H9 (cell line): ENCODE data around the gene SSBP2. TPM values are rescaled to one million over a fixed set of nuclear protein-coding genes. Genes with fewer than 3 reads are reported as not detected.

Source experiments
- DNase-seq: peaks from one replicate; pipeline ENCODE4 v3.0.0-alpha.2; 2017
- H2AFZ ChIP-seq: one replicate; pipeline ENCODE4 v1.6.1; 2013; ENCODE audit warnings: mild to moderate bottlenecking, low read length, control low read depth, moderate library complexity
- H2AK5ac ChIP-seq: 2 replicates; pipeline ENCODE4 v1.6.1; 2013; ENCODE audit warnings: low read length, control low read depth, mixed read lengths; ENCODE audit not compliant: insufficient read length
- H2BK120ac ChIP-seq: one replicate; pipeline ENCODE4 v1.6.1; 2013; ENCODE audit warnings: low read depth, mild to moderate bottlenecking, low read length, control low read depth, inconsistent platforms; ENCODE audit not compliant: poor library complexity, severe bottlenecking
- H2BK12ac ChIP-seq: 2 replicates; pipeline ENCODE4 v1.6.1; 2013; ENCODE audit warnings: low read length, control low read depth, mixed read lengths, low read depth; ENCODE audit not compliant: insufficient read length
- H2BK15ac ChIP-seq: 2 replicates; pipeline ENCODE4 v1.6.1; 2013; ENCODE audit warnings: low read depth, low read length, control low read depth
- H2BK20ac ChIP-seq: one replicate; pipeline ENCODE4 v1.6.1; 2013; ENCODE audit warnings: low read depth, mild to moderate bottlenecking, low read length, control low read depth, inconsistent platforms; ENCODE audit not compliant: poor library complexity, severe bottlenecking
- H2BK5ac ChIP-seq: 2 replicates; pipeline ENCODE4 v1.6.1; 2013; ENCODE audit warnings: low read length, control low read depth, mixed read lengths; ENCODE audit not compliant: insufficient read length
- H3K14ac ChIP-seq: 2 replicates; pipeline ENCODE4 v1.6.1; 2013; ENCODE audit warnings: low read length, control low read depth; ENCODE audit not compliant: insufficient read depth
- H3K18ac ChIP-seq: 2 replicates; pipeline ENCODE4 v1.6.1; 2013; ENCODE audit warnings: low read depth, mild to moderate bottlenecking, mixed read lengths, low read length, control low read depth; ENCODE audit not compliant: insufficient read length
- H3K23ac ChIP-seq: 2 replicates; pipeline ENCODE4 v1.6.1; 2013; ENCODE audit warnings: low read length, control low read depth, mixed read lengths, low read depth; ENCODE audit not compliant: insufficient read length
- H3K23me2 ChIP-seq: 2 replicates; pipeline ENCODE4 v1.6.1; 2013; ENCODE audit warnings: low read depth, mild to moderate bottlenecking, mixed read lengths, low read length, control low read depth; ENCODE audit not compliant: insufficient read length, poor library complexity, severe bottlenecking
- H3K27ac ChIP-seq: 2 replicates; pipeline ENCODE4 v1.5.1; 2013; ENCODE audit warnings: low read length, control low read depth, mixed read lengths, low read depth; ENCODE audit not compliant: insufficient read length
- H3K27me3 ChIP-seq: 2 replicates; pipeline ENCODE4 v1.6.1; 2013; ENCODE audit warnings: low read length, control low read depth, inconsistent platforms; ENCODE audit not compliant: insufficient read depth
- H3K4ac ChIP-seq: 2 replicates; pipeline ENCODE4 v1.6.1; 2013; ENCODE audit warnings: low read depth, mild to moderate bottlenecking, control low read depth, inconsistent platforms, low read length, moderate library complexity
- H3K4me1 ChIP-seq: 2 replicates; pipeline ENCODE4 v1.6.1; 2013; ENCODE audit warnings: low read length, control low read depth, inconsistent platforms; ENCODE audit not compliant: insufficient read depth
- H3K4me2 ChIP-seq: 2 replicates; pipeline ENCODE4 v1.6.1; 2013; ENCODE audit warnings: low read length, control low read depth, mixed read lengths; ENCODE audit not compliant: insufficient read length, insufficient read depth
- H3K56ac ChIP-seq: 2 replicates; pipeline ENCODE4 v1.6.1; 2013; ENCODE audit warnings: low read depth, mild to moderate bottlenecking, mixed read lengths, low read length, control low read depth; ENCODE audit not compliant: insufficient read length
- H3K79me1 ChIP-seq: 2 replicates; pipeline ENCODE4 v1.6.1; 2013; ENCODE audit warnings: low read depth, mild to moderate bottlenecking, moderate library complexity, low read length, control low read depth, inconsistent platforms; ENCODE audit not compliant: insufficient read depth, poor library complexity, severe bottlenecking
- H3K79me2 ChIP-seq: 2 replicates; pipeline ENCODE4 v1.6.1; 2013; ENCODE audit warnings: low read length, control low read depth, inconsistent platforms; ENCODE audit not compliant: insufficient read depth
- H3K9ac ChIP-seq: 2 replicates; pipeline ENCODE4 v1.6.1; 2013; ENCODE audit warnings: low read length, control low read depth, mixed read lengths; ENCODE audit not compliant: insufficient read length; ENCODE audit errors: extremely low read depth
- H3K9me3 ChIP-seq: one replicate; pipeline ENCODE4 v1.6.1; 2013; ENCODE audit warnings: low read depth, low read length, inconsistent platforms; ENCODE audit not compliant: control insufficient read depth
- H3T11ph ChIP-seq: one replicate; pipeline ENCODE4 v1.6.1; 2013; ENCODE audit warnings: mild to moderate bottlenecking, low read length, control low read depth, inconsistent platforms
- H4K20me1 ChIP-seq: one replicate; pipeline ENCODE4 v1.6.1; 2013; ENCODE audit not compliant: control insufficient read depth, insufficient read length, insufficient read depth
- H4K5ac ChIP-seq: 2 replicates; pipeline ENCODE4 v1.6.1; 2013; ENCODE audit warnings: low read depth, mild to moderate bottlenecking, mixed read lengths, low read length, control low read depth; ENCODE audit not compliant: insufficient read length
- H4K8ac ChIP-seq: replicated peaks from 2 replicates; pipeline ENCODE4 v1.6.1; 2013; ENCODE audit warnings: low read length, control low read depth, mixed read lengths, low read depth; ENCODE audit not compliant: insufficient read length
- H4K91ac ChIP-seq: 2 replicates; pipeline ENCODE4 v1.6.1; 2013; ENCODE audit warnings: low read depth, mild to moderate bottlenecking, moderate library complexity, mixed read lengths, low read length, control low read depth; ENCODE audit not compliant: insufficient read length
- H3K27ac Mint-ChIP-seq, 3 experiments: 2 replicates in 2 of 3; 3 replicates in 1 of 3; pipeline ENCODE4 v1.8.0; 2020 to 2021; ENCODE audit warnings: mixed read lengths in 3 of 3, mild to moderate bottlenecking in 1 of 3, moderate library complexity in 1 of 3
- H3K27me3 Mint-ChIP-seq: 2 replicates; pipeline ENCODE4 v1.8.0; 2021; ENCODE audit warnings: low read depth, mild to moderate bottlenecking, moderate library complexity, mixed read lengths
- H3K36me3 Mint-ChIP-seq, 3 experiments: 2 replicates in 2 of 3; 3 replicates in 1 of 3; pipeline ENCODE4 v1.8.0; 2020 to 2021; ENCODE audit warnings: low read depth in 3 of 3, mixed read lengths in 3 of 3; ENCODE audit not compliant: insufficient read depth in 1 of 3
- H3K4me1 Mint-ChIP-seq, 2 experiments: 2 replicates each; pipeline ENCODE4 v1.8.0; 2020; ENCODE audit warnings: mixed read lengths in 2 of 2
- H3K4me3 Mint-ChIP-seq, 2 experiments: 2 replicates in 1 of 2; 3 replicates in 1 of 2; pipeline ENCODE4 v1.8.0; 2020 to 2021; ENCODE audit warnings: mild to moderate bottlenecking in 2 of 2, mixed read lengths in 2 of 2, moderate library complexity in 1 of 2
- H3K9me3 Mint-ChIP-seq, 2 experiments: 2 replicates in 1 of 2; 3 replicates in 1 of 2; pipeline ENCODE4 v1.8.0; 2020; ENCODE audit warnings: mild to moderate bottlenecking in 2 of 2, mixed read lengths in 2 of 2, moderate library complexity in 1 of 2
- CTCF ChIP-seq: fragments of 200-600 bp; sonication (generic); conservative IDR thresholded peaks from 3 replicates; pipeline ENCODE4 v1.8.0; 2021; ENCODE audit warnings: antibody characterized with exemption, mild to moderate bottlenecking
- WGBS: extraction: QIAGEN DNeasy Blood & Tissue Kit; methylation state at CpG from one replicate; pipeline ENCODE4 v1.1.7; 2013; ENCODE audit warnings: missing lambda C conversion rate, low lambda C conversion rate, mixed read lengths; ENCODE audit not compliant: insufficient read length; ENCODE audit errors: extremely low coverage; 5-methylcytosine and 5-hydroxymethylcytosine counted together
- total RNA-seq: library from RNA; stranded (reverse); gene quantifications from 2 replicates; pipeline ENCODE4 v1.2.1, GENCODE V29; 2021

SSBP2 gene
- total RNA-seq, 1 experiment from 2014 or later, result 35.6 TPM

GRCh38 chr5:81749192-81749560 lies 1.7 kb downstream of the SSBP2 start:
- DNase-seq, result no peak
- Histone ChIP-seq H2BK120ac (no peak overlapping the region), H3K4me1 (peaks cover 3% of the 10 kb centered on the region; the same call in 1 of the 2 replicates), H4K8ac (no peak overlapping the region), H3K9me3 (no peaks in the 10 kb centered on the region), H2AK5ac (no peak overlapping the region), H3K9ac (no peak overlapping the region), H4K20me1 (no peaks in the 10 kb centered on the region), H2BK12ac (no peak overlapping the region), H2AFZ (no peak overlapping the region), H3K4me2 (peak overlapping the region; percentile 75), H2BK20ac (no peak overlapping the region), H3T11ph (no peak overlapping the region), H2BK15ac (no peak overlapping the region), H3K56ac (no peak overlapping the region), H3K27ac (no peak overlapping the region), H3K23me2 (peaks cover 11% of the 10 kb centered on the region), H3K27me3 (no peaks in the 10 kb centered on the region), H3K79me2 (no peaks in the 10 kb centered on the region), H3K18ac (no peak overlapping the region), H3K23ac (no peak overlapping the region), H4K5ac (no peak overlapping the region), H3K4ac (no peak overlapping the region), H3K14ac (no peak overlapping the region), H2BK5ac (no peak overlapping the region), H3K79me1 (no peaks in the 10 kb centered on the region), H4K91ac (no peak overlapping the region)
- H3K9me3 Mint-ChIP-seq, result no peaks in the 10 kb centered on the region
- H3K27me3 Mint-ChIP-seq, result peaks cover 18% of the 10 kb centered on the region
- TF ChIP-seq CTCF, result no peak
- H3K27ac Mint-ChIP-seq, result no peak overlapping the region
- peak overlapping the region; percentile 83 to 89 for H3K4me3 Mint-ChIP-seq
- no peaks in the 10 kb centered on the region for H3K36me3 Mint-ChIP-seq
- peaks cover 35 to 47% of the 10 kb centered on the region in 2 experiments for H3K4me1 Mint-ChIP-seq
- WGBS, result no CpG with 5 or more reads among the region's 6 CpGs
